Right forelimb (tissue), 1 donor: ENCODE measurements around the gene SEMA3E.

Source experiments
- DNase-seq: peaks from one replicate; pipeline ENCODE4 v3.0.0-alpha.2; 2018

SEMA3E gene

DNA sequence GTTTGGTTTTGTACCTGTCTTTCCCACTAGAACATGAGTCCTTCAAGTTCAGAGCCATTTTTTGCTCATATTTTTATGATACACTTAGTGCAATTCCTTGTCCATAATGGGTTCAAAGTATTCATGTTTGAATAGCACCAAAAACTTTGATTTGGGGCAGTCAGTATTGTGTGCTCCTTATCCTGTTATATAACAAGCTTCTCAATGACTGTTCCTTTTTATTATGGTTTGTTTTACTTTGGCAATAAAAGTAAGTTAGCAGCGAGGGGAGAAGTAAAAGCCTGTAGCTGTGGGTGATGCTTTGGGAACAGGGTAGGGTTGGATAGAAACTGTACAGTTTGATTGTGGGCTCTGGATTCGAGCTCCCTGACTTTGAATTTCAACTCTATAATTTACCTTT lies 311.9 kb downstream of the SEMA3E start:
- DNase-seq = no peak

DNA sequence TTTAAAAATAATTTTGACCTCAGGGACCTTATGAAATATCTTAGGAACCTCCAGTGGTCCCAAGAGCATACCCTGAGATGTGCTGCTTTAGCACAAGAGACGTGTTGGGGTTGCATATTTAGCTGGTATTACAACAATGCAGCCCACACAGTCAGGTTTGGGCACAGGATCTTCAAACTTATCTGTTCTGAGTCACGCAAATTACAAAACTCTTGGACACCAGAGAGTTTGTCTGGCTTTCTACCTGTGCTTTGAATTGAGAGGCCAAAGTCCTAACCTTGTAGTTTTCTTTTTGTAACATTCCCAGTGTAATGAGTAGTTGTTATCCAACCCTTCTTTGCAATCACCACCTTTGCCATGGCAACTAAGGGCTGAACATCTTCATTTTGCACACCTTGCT lies 322.7 kb downstream of the SEMA3E start:
- no peak for DNase-seq

DNA sequence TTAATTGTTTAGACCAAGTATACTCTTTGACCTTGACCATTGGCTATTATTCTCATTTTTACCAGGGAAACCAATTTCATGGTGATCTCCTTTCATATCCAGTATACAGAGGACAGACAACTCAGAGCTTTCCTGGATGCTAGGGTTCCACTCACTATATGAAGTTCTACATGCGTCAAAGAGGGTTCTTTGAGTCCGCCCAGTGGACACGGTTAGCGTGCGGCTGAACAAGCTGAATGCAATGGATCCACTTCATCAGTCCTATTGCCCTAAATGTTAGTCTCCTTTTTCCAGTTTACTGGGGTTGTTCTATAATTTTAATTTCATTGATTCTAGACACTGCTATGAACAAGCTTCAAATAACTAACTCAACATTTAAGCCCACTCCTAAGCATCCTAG lies 323.9 kb downstream of the SEMA3E start:
- DNase-seq = no peak

DNA sequence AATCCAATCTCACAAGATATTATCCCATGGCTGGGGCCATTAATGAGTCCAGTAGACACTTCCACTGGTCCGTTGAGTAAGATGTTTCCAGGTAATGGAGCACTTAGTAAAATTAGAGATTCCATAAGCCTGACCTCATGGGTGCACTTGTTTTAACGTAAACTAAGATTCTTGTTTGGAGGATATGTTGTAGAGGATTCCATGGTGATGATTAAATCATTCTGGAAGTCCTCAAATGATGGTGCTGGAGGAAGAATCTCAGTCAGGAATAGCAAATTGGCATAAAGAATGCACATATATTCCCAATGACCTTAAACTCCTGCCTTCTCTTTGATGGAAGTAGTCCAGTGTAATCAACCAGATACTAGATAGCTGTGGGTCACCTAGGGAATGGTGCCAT lies 324.3 kb downstream of the SEMA3E start:
- DNase-seq = no peak

DNA sequence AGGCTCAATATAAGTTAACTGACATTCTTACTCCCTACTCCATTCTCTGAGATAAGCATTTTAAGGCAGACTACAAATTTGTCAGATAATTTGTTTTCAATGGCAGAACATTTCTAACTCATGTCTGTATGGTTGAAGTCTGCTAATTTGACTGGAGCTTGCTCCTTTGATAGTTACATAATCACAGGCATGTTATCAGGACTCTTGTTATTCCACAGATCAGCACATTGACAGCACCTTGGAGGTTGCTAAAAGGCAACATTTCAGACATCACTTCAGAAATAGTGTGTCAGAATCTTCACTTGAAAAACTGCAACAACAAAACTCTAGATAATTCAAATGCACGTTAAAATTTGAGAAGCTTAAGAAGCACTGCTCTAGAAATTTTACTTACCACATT lies 327.9 kb downstream of the SEMA3E start:
- no peak for DNase-seq

DNA sequence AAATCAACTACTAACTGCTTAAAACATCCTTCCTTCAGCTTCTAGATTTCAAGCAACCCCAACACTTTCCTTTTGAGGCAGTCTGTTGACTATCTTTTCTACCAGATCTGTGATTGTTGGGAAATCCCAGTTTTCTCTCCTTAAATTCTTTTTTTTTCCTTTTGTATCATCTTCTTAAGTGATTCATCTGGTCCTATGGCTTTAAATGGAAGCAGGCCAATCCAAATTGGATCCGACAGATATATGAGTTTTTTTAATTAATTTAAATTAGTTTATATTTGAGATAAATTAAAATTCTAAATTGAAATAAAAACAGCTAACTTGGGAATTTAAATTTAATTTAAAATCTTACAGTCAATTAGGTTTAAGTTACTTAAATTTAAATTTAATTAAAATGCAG lies 335.0 kb downstream of the SEMA3E start:
- no peak for DNase-seq
